GM12891 (cell line): Measurements from ENCODE around the gene SULT1A1.

Experiments
- POLR2A ChIP-seq: IDR thresholded peaks from 2 replicates; pipeline ENCODE4 v1.6.1; 2011; ENCODE audit warnings: low read depth, low read length, control low read depth
- POLR2AphosphoS5 ChIP-seq: IDR thresholded peaks from 2 replicates; pipeline ENCODE4 v1.6.1; 2011; ENCODE audit warnings: low read depth, low read length, control low read depth
- SPI1 ChIP-seq: IDR thresholded peaks from 2 replicates; pipeline ENCODE4 v1.6.1; 2011; ENCODE audit warnings: low read depth, low read length, control low read depth
- TAF1 ChIP-seq: IDR thresholded peaks from 2 replicates; pipeline ENCODE4 v1.6.1; 2011; ENCODE audit warnings: low read depth, low read length, control low read depth

DNA sequence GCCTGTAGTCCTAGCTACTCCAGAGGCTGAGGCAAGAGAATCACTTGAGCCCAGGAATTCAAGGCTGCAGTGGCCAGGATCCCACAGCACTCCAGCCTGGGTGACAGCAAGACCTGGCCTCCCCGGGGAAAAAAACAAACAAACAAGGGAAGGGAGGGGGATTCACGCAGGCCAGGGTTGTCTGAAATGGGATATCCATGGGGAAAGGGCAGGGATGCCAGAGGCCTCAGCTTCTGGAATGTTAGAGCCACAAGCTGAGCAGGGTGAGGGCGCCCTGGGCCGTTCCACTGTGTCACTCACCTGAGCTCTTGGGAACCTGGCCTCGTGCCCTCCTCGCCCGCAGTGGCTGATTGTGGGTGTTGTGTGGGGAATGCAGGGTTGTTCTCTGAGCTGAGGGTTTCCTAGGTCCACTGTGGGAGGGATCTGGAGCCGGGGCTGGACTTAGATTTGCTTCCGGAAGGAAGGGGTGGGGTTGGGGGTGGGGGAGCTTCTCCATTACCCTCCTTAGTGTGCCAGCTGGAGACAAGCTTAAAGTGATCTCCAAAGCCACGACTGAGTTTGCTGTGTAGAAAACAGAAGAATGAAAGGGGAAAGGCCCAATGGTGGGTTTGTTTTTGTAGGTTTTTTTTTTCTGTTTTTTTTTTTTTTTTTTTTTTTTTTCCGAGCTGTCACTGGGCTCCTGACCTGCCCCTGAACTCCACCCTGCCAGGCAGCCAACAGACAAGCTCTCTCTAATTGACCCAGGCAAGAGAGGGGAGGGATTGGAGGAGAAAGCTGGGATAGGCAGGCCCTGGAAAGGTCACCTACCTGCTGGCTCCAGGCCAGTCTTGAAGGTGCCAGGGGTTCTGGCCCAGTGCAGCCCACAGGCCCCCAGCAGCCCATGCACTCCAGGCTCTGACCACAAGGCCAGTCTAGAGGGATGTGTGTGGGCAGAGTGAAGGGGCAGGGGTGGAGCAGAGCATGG is at the start of gene SULT1A1:
- TF ChIP-seq POLR2A (no peak), POLR2AphosphoS5 (no peak), SPI1 (no peak), TAF1 (no peak)
